ENCODE measurements around the gene EPAS1. TPM values are rescaled to one million over a fixed set of nuclear protein-coding genes. Genes with fewer than 3 reads are reported as not detected.

The EPAS1 gene
- total and polyA plus RNA-seq, 12 donors: 112 to 415 (median 201) TPM

GRCh38 chr2:46275995-46276394, 21.2 kb upstream of the EPAS1 start:
- ATAC-seq: peak; percentile 75 to 84 (median 82)
- H3K27me3 ChIP-seq: no peaks in the 10 kb centered on the region
- no peaks in the 10 kb centered on the region for H3K36me3 ChIP-seq
- peaks cover 16 to 72% (median 47%) of the 10 kb centered on the region in 9 donors for H3K4me1 ChIP-seq
- WGBS, 2 donors: 16 to 20% methylated on average over 20 of the region's 20 CpGs
- TF ChIP-seq CTCF (IDR thresholded peaks at IDR 0.05): peak in 2 of 9 donors; percentile 7 to 17
- peak overlapping the region in 1 of 10 donors; percentile 4 for H3K4me3 ChIP-seq
- intact Hi-C loops (cut with DNase I): loop anchor here in 2 of 10 donors (2.0 to 10.0 kb wide), 6 partner anchors 21 to 184 kb away; partner anchors contain the start of gene EPAS1 (in 1 of the 2)
- DNase-seq: peak; percentile 81 to 87
- peak overlapping the region; percentile 42 to 82 (median 70) for H3K27ac ChIP-seq
- H3K9me3 ChIP-seq: no peaks in the 10 kb centered on the region

- Histone ChIP-seq H3K36me3 (no peaks in the 10 kb centered on the region), H3K27me3 (no peaks in the 10 kb centered on the region), H3K9me3 (no peaks in the 10 kb centered on the region), H3K4me1 (peaks cover 16 to 66% (median 47%) of the 10 kb centered on the region in 9 donors), H3K27ac (peak overlapping the region; percentile 42 to 82 (median 70)), H3K4me3 (no peak overlapping the region)
- ATAC-seq (peak in 3 of 8 donors; percentile 12 to 33 (median 32)), DNase-seq (no peak)
- intact Hi-C loops (cut with DNase I): loop anchor here in 2 of 10 donors (2.0 to 10.0 kb wide), 6 partner anchors 20 to 184 kb away; partner anchors contain the start of gene EPAS1 (in 1 of the 2)
- TF ChIP-seq CTCF (IDR thresholded peaks at IDR 0.05): peak in 7 of 9 donors; percentile 5 to 37 (median 29)
- WGBS, 2 donors: 53 to 74% methylated on average over 2 of the region's 2 CpGs
Measured at GRCh38 chr2:46276642-46277041, 20.6 kb upstream of the EPAS1 start.

DNA sequence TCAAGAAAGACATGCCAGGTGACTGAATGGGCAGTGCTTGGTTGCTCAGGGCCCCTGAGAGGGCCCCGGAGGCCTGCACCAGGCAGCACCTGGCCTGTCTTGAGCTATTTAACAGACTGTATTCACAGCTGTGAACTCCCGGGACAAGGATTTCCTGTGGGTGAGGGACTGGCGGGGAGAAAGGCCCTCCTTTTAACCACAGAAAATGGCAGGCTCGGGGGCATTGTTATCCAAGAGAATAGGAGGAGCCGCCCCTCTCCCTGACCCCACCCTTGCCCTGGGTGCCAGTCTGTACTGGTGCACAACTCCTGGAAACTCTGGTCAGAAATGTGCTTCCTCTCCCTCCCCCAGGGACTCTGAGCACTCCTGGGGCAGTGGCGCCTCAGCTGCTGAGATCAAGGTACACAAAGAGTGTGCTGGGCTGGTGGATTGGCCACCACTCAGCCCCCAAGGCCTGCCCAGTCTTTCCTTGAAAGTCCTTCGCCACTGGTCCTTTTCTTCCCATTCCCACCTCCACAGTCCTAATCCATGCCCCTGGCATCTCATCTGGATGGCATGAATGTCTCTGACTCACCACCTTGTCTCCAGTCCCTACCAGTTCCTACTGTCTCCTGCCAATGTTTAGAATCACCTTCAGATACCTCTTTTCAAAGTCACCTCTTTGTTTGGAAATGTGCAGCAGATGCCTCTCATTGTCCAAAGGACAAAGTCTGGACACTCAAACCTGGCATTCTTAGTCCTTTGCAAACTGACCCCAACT, 19.6 kb upstream of the EPAS1 start:
- no peaks in the 10 kb centered on the region for H3K27me3 ChIP-seq
- no peaks in the 10 kb centered on the region for H3K9me3 ChIP-seq
- ATAC-seq (peak; percentile 42 to 81 (median 66)), DNase-seq (peak; percentile 59 to 63)
- intact Hi-C loops (cut with DNase I): loop anchor here in 3 of 10 donors (2.0 to 10.0 kb wide), 7 partner anchors 17 to 185 kb away; partner anchors contain the start of gene EPAS1 (in 1 of the 3)
- peak overlapping the region; percentile 22 to 82 (median 72) for H3K27ac ChIP-seq
- WGBS, 2 donors: 59 to 66% methylated on average over 7 of the region's 7 CpGs
- H3K4me3 ChIP-seq: no peak overlapping the region
- no peaks in the 10 kb centered on the region for H3K36me3 ChIP-seq
- peaks cover 16 to 56% (median 47%) of the 10 kb centered on the region in 9 donors for H3K4me1 ChIP-seq
- TF ChIP-seq CTCF (IDR thresholded peaks at IDR 0.05): no peak

DNA sequence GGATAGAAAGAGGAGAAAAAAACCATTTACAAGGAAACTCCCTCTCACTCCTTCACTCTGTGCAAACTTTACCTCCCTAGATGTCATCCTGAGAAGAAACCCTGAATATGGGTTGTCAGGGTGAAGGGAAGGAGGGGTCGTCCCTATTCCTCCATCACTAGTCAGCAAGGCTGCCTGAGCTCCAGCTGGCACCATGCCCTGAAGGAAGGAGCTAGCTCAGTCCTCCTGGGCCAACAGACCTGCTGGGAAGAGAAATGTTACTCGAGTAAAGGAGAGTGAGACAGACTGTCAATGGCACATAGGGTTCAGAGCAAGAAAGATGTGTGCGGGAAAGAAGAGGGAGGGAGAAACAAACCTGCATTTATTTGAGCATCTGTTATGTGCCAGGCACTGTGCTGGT, 18.3 kb upstream of the EPAS1 start:
- Histone ChIP-seq H3K9me3 (no peaks in the 10 kb centered on the region), H3K4me3 (no peak overlapping the region), H3K27ac (peak overlapping the region in 1 of 10 donors; percentile 76), H3K4me1 (peaks cover 16 to 43% (median 34%) of the 10 kb centered on the region in 9 donors), H3K27me3 (no peaks in the 10 kb centered on the region), H3K36me3 (no peaks in the 10 kb centered on the region)
- 60 to 69% methylated on average over 3 of the region's 3 CpGs for WGBS, 2 donors
- TF ChIP-seq CTCF (IDR thresholded peaks at IDR 0.05): no peak
- ATAC-seq (no peak), DNase-seq (no peak)
- intact Hi-C loops (cut with DNase I): loop anchor here in 3 of 10 donors (2.0 to 10.0 kb wide), 5 partner anchors 16 to 187 kb away; no protein-coding TSS in a partner anchor

Measured in heart right ventricle (tissue), 16 donors.